NCI-H526 treated with DMSO at 0.1 percent for 48 hours (cell line): ENCODE results near the gene PLGRKT.
"Not testable (repeated sequence)": the region's sequence is repeated elsewhere in the genome, so short reads cannot be mapped to it uniquely, and the experiment has no call there.

Source experiments
- DNase-seq: peaks from one replicate; lab custom pipeline; 2025; lab: John Stamatoyannopoulos, UW

The PLGRKT gene

GRCh38 chr9:5430912-5431311, 6.8 kb downstream of the PLGRKT start:
- DNase-seq, result no peak

- no peak for DNase-seq
Measured at GRCh38 chr9:5429873-5430564, 7.7 kb downstream of the PLGRKT start.

- DNase-seq, result no peak
Measured at GRCh38 chr9:5428794-5429528, 8.8 kb downstream of the PLGRKT start.

GRCh38 chr9:5428172-5428571, 9.6 kb downstream of the PLGRKT start:
- DNase-seq, result no peak

GRCh38 chr9:5427005-5427404, 10.7 kb downstream of the PLGRKT start:
- DNase-seq, result no peak

- DNase-seq, result peak; percentile 49
Measured at GRCh38 chr9:5425006-5425628, 12.6 kb downstream of the PLGRKT start.

- DNase-seq, result no peak
Measured at GRCh38 chr9:5422276-5422675, 15.4 kb downstream of the PLGRKT start.

GRCh38 chr9:5421163-5421562, 16.6 kb downstream of the PLGRKT start:
- no peak for DNase-seq

GRCh38 chr9:5419987-5420386, 17.7 kb downstream of the PLGRKT start:
- DNase-seq, result no peak

GRCh38 chr9:5418481-5418880, 19.2 kb downstream of the PLGRKT start:
- DNase-seq, result no peak

GRCh38 chr9:5416953-5417352, 20.8 kb downstream of the PLGRKT start:
- DNase-seq, result no peak

GRCh38 chr9:5408596-5408995, 29.1 kb downstream of the PLGRKT start:
- no peak for DNase-seq

- no peak for DNase-seq
Measured at GRCh38 chr9:5402217-5402616, 35.5 kb downstream of the PLGRKT start.

- DNase-seq, result not testable (repeated sequence)
Measured at GRCh38 chr9:5397547-5397946, 40.2 kb downstream of the PLGRKT start.

GRCh38 chr9:5395428-5395827, 42.3 kb downstream of the PLGRKT start:
- no peak for DNase-seq

GRCh38 chr9:5393976-5394375, 43.7 kb downstream of the PLGRKT start:
- not testable (repeated sequence) for DNase-seq

- DNase-seq, result no peak
Measured at GRCh38 chr9:5393497-5393896, 44.2 kb downstream of the PLGRKT start.

GRCh38 chr9:5392285-5392684, 45.4 kb downstream of the PLGRKT start:
- DNase-seq, result peak; percentile 64

- no peak for DNase-seq
Measured at GRCh38 chr9:5389109-5389732, 48.5 kb downstream of the PLGRKT start.

- DNase-seq, result no peak
Measured at GRCh38 chr9:5388026-5388819, 49.5 kb downstream of the PLGRKT start.

GRCh38 chr9:5384436-5384835, 53.3 kb downstream of the PLGRKT start:
- DNase-seq, result no peak

- no peak for DNase-seq
Measured at GRCh38 chr9:5382479-5382878, 55.2 kb downstream of the PLGRKT start.
